Stomach smooth muscle (tissue), 2 donors: Measurements from ENCODE around the gene VPS45.
A peak's percentile ranks its signal among the peaks of the same experiment; 100 is the strongest.
"Not testable (repeated sequence)": the region's sequence is repeated elsewhere in the genome, so short reads cannot be mapped to it uniquely, and the experiment has no call there.

Experiments used
- H3K27ac ChIP-seq: one replicate; pipeline ENCODE4 v1.7.0; 2013; ENCODE audit warnings: mild to moderate bottlenecking, low read length, inconsistent platforms
- H3K27me3 ChIP-seq, 2 donors: one replicate each; pipeline ENCODE4 v1.7.0; 2013; ENCODE audit warnings: low read length in 2 of 2; ENCODE audit not compliant: insufficient read depth in 2 of 2, control insufficient read depth in 1 of 2
- H3K36me3 ChIP-seq, 2 donors: one replicate each; pipeline ENCODE4 v1.7.0; 2013; ENCODE audit warnings: low read length in 2 of 2; ENCODE audit not compliant: control insufficient read depth in 2 of 2, insufficient read depth in 2 of 2
- H3K4me1 ChIP-seq: one replicate; pipeline ENCODE4 v1.7.0; 2013; ENCODE audit warnings: low read length; ENCODE audit not compliant: control insufficient read depth, insufficient read depth
- H3K4me3 ChIP-seq, 2 donors: one replicate each; pipeline ENCODE4 v1.7.0; 2013; ENCODE audit warnings: low read length in 2 of 2
- H3K9ac ChIP-seq, 2 donors: one replicate each; pipeline ENCODE4 v1.7.0; 2013; ENCODE audit warnings: low read length in 2 of 2, mild to moderate bottlenecking in 1 of 2
- H3K9me3 ChIP-seq, 2 donors: one replicate each; pipeline ENCODE4 v1.7.0; 2013; ENCODE audit warnings: low read length in 2 of 2; ENCODE audit not compliant: control insufficient read depth in 2 of 2
- donor health status: healthy.
- donor health status: Pancreatic carcinoma.

The VPS45 gene

GRCh38 chr1:150171801-150172200 is 104.2 kb downstream of the VPS45 start:
- Histone ChIP-seq H3K9me3 (no peaks in the 10 kb centered on the region), H3K27ac (no peak overlapping the region), H3K9ac (no peak overlapping the region), H3K27me3 (no peaks in the 10 kb centered on the region), H3K4me3 (no peak overlapping the region), H3K4me1 (peaks cover 3% of the 10 kb centered on the region), H3K36me3 (no peaks in the 10 kb centered on the region)

DNA sequence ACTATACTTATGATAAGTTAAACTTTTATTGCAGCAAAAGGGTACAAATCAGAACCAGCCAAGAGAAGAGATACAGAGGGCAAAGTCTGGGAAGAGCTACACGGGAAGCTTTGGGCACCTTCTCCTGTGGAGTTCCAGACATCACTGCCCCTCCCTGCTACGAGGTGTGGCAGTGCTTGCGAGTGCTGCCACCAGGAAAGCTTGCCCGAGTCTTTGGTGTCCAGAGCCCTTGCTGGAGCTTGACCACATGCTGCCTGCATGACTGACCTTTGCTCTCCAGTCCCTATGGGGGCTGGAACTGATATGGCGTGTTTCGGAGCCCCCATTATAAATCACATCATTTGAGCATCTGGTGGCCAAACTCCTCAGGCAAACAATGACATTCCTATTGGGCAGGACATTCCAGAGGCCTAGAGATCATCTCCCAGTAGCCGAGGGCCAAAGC is 105.6 kb downstream of the VPS45 start:
- no peaks in the 10 kb centered on the region for H3K9me3 ChIP-seq
- H3K4me1 ChIP-seq: peaks cover 3% of the 10 kb centered on the region
- no peak overlapping the region for H3K27ac ChIP-seq
- H3K9ac ChIP-seq: no peak overlapping the region
- H3K27me3 ChIP-seq: no peaks in the 10 kb centered on the region
- no peak overlapping the region for H3K4me3 ChIP-seq
- no peaks in the 10 kb centered on the region for H3K36me3 ChIP-seq

- no peak overlapping the region for H3K9ac ChIP-seq
- no peaks in the 10 kb centered on the region for H3K36me3 ChIP-seq
- H3K27me3 ChIP-seq: no peaks in the 10 kb centered on the region
- H3K4me3 ChIP-seq: no peak overlapping the region
- no peaks in the 10 kb centered on the region for H3K9me3 ChIP-seq
- no peaks in the 10 kb centered on the region for H3K4me1 ChIP-seq
- no peak overlapping the region for H3K27ac ChIP-seq
Observed at GRCh38 chr1:150176593-150176992, 109.0 kb downstream of the VPS45 start.

DNA sequence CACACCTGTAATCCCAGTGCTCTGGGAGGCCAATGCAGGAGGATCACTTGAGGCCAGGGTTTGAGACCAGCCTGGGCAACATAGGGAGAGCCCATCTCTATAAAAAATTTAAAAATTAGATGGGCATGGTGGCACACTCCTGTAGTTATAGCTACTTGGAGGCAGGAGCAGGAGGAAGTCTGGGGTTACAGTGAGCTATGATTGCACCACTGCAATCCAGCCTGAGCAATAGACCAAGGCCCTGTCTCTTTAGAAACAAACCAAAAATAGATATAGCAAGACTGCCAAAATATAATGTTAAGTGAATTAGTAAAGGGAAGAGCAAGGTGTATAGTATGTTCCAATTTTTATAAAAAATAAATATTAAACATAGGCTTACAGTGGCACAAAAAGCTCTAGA is 111.0 kb downstream of the VPS45 start:
- no peaks in the 10 kb centered on the region for H3K4me1 ChIP-seq

DNA sequence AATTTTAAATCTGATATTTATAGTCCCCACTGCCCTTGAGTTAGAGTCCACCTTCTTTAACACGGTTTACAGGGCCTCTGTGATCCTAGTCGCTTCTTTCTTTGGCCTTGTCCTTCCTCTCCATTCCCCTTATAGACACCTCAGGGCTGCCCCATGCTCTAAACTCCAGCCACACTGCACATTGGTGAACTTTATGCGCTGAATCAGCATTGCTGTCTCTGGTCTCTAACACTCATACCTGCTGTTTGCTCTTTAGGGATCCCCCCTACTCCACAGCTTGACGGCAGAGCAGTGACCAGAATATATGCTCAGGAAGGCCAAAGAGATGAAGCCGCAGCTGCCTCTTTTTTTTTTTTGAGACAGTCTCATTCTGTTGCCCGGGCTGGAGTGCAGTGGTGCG is 112.3 kb downstream of the VPS45 start:
- Histone ChIP-seq H3K4me1 (no peaks in the 10 kb centered on the region), H3K27ac (no peak overlapping the region), H3K9ac (no peak overlapping the region)

More for the DNA sequence above, 111.0 kb downstream of the VPS45 start:
- no peaks in the 10 kb centered on the region for H3K9me3 ChIP-seq
- H3K36me3 ChIP-seq: no peaks in the 10 kb centered on the region
- H3K4me3 ChIP-seq: no peak overlapping the region
- H3K9ac ChIP-seq: no peak overlapping the region
- no peak overlapping the region for H3K27ac ChIP-seq
- H3K27me3 ChIP-seq: no peaks in the 10 kb centered on the region

DNA sequence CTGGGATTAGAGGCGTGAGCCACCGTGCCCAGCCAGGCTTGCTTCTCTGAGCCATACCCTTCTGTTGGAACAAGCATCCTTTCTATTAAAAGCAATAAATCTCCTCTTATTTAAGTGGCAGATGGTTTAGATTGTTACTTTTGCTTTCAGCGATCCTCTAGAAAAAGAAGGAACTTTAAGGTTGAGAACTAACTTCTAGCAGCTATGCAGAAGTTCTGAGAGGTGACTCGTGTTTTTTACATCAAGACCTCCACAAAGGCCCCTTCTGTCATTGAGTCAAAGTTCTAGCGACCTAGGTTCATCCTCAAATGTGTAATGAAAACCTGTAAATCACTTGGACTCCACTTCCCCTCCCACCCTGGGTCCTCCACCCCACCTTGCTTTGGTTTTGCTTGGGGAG is 112.9 kb downstream of the VPS45 start:
- Histone ChIP-seq H3K4me1 (no peaks in the 10 kb centered on the region), H3K27ac (no peak overlapping the region), H3K27me3 (no peaks in the 10 kb centered on the region), H3K9ac (no peak overlapping the region), H3K9me3 (no peaks in the 10 kb centered on the region), H3K36me3 (no peaks in the 10 kb centered on the region), H3K4me3 (no peak overlapping the region)

More for the DNA sequence above, 112.3 kb downstream of the VPS45 start:
- Histone ChIP-seq H3K4me3 (no peak overlapping the region), H3K36me3 (no peaks in the 10 kb centered on the region), H3K9me3 (no peaks in the 10 kb centered on the region), H3K27me3 (no peaks in the 10 kb centered on the region)

- Histone ChIP-seq H3K27ac (no peak overlapping the region), H3K27me3 (no peaks in the 10 kb centered on the region), H3K4me1 (no peaks in the 10 kb centered on the region), H3K36me3 (no peaks in the 10 kb centered on the region), H3K4me3 (no peak overlapping the region), H3K9ac (no peak overlapping the region), H3K9me3 (no peaks in the 10 kb centered on the region)
Observed at GRCh38 chr1:150182247-150182646, 114.7 kb downstream of the VPS45 start.

DNA sequence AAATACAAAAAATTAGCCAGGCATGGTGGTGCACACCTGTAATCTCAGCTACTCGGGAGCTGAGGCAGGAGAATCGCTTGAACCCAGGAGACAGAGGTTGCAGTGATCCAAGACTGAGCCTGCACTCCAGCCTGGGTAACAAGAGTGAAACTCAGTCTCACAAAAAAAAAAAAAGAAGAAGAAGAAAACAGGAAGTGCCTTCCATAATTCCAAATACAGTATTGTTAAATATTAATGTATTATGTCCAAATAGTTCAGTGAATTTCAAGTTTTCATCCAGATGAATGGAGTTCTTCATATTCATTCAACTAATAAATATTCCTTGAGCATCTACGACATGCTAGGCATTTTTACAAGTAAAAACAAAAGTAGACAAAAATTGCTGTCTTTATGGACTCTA is 115.5 kb downstream of the VPS45 start:
- no peak overlapping the region for H3K4me3 ChIP-seq
- H3K9me3 ChIP-seq: no peaks in the 10 kb centered on the region
- no peak overlapping the region for H3K9ac ChIP-seq
- H3K4me1 ChIP-seq: no peaks in the 10 kb centered on the region
- no peaks in the 10 kb centered on the region for H3K36me3 ChIP-seq
- H3K27me3 ChIP-seq: no peaks in the 10 kb centered on the region
- no peak overlapping the region for H3K27ac ChIP-seq

DNA sequence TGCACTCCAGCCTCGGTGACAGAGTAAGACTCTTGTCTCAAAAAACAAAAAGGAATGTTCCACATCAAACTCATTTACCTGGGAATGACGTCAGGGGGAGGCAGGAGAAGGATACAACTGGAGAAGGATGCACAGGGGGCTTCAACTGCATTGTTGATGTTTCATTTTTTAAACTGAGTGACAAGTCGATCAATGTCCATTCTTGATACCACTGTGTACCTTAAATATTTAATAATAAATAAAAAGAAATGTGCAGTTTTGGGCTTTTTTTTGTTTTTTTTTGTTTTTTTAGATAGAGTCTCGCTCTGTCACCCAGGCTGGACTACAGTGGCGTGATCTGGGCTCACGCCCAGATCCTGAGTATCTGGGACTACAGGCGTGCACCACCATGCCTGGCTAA is 117.9 kb downstream of the VPS45 start:
- no peak overlapping the region for H3K4me3 ChIP-seq
- H3K9ac ChIP-seq: no peak overlapping the region
- no peaks in the 10 kb centered on the region for H3K9me3 ChIP-seq
- H3K36me3 ChIP-seq: no peaks in the 10 kb centered on the region
- no peaks in the 10 kb centered on the region for H3K27me3 ChIP-seq
- H3K27ac ChIP-seq: no peak overlapping the region
- H3K4me1 ChIP-seq: no peaks in the 10 kb centered on the region

- H3K9me3 ChIP-seq, H3K9ac ChIP-seq, H3K27me3 ChIP-seq, H3K36me3 ChIP-seq, H3K4me3 ChIP-seq, H3K27ac ChIP-seq, H3K4me1 ChIP-seq: not testable (repeated sequence)
Observed at GRCh38 chr1:150186438-150186788, 118.8 kb downstream of the VPS45 start.

GRCh38 chr1:150186789-150187559 is 119.4 kb downstream of the VPS45 start:
- H3K4me1 ChIP-seq: no peaks in the 10 kb centered on the region
- H3K27me3 ChIP-seq: no peaks in the 10 kb centered on the region
- peak overlapping the region in 1 of 2 donors; percentile 60 for H3K4me3 ChIP-seq
- H3K9me3 ChIP-seq: no peaks in the 10 kb centered on the region
- H3K36me3 ChIP-seq: no peaks in the 10 kb centered on the region
- peak overlapping the region in 1 of 2 donors; percentile 4 for H3K9ac ChIP-seq
- no peak overlapping the region for H3K27ac ChIP-seq
